NT2/D1 (cell line): ENCODE measurements around the gene CRYBA2.

Experiments used
- YY1 ChIP-seq: IDR thresholded peaks from 2 replicates; pipeline ENCODE4 v1.6.1; 2011; ENCODE audit not compliant: insufficient read length, insufficient read depth
- ZNF274 ChIP-seq: IDR thresholded peaks from 2 replicates; pipeline ENCODE4 v1.6.1; 2011; ENCODE audit warnings: mild to moderate bottlenecking, low read depth, low read length

- TF ChIP-seq YY1 = no peak
- no peak for TF ChIP-seq ZNF274
These were observed 33.7 kb upstream of the CRYBA2 start for GRCh38 chr2:219026946-219027345.
